COLO668 (cell line): ENCODE measurements around the gene RASD1.

Source experiments
- DNase-seq: peaks from one replicate; lab custom pipeline; 2025; ENCODE audit not compliant: unreplicated experiment; lab: John Stamatoyannopoulos, UW

RASD1 gene, protein sequence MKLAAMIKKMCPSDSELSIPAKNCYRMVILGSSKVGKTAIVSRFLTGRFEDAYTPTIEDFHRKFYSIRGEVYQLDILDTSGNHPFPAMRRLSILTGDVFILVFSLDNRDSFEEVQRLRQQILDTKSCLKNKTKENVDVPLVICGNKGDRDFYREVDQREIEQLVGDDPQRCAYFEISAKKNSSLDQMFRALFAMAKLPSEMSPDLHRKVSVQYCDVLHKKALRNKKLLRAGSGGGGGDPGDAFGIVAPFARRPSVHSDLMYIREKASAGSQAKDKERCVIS

DNA sequence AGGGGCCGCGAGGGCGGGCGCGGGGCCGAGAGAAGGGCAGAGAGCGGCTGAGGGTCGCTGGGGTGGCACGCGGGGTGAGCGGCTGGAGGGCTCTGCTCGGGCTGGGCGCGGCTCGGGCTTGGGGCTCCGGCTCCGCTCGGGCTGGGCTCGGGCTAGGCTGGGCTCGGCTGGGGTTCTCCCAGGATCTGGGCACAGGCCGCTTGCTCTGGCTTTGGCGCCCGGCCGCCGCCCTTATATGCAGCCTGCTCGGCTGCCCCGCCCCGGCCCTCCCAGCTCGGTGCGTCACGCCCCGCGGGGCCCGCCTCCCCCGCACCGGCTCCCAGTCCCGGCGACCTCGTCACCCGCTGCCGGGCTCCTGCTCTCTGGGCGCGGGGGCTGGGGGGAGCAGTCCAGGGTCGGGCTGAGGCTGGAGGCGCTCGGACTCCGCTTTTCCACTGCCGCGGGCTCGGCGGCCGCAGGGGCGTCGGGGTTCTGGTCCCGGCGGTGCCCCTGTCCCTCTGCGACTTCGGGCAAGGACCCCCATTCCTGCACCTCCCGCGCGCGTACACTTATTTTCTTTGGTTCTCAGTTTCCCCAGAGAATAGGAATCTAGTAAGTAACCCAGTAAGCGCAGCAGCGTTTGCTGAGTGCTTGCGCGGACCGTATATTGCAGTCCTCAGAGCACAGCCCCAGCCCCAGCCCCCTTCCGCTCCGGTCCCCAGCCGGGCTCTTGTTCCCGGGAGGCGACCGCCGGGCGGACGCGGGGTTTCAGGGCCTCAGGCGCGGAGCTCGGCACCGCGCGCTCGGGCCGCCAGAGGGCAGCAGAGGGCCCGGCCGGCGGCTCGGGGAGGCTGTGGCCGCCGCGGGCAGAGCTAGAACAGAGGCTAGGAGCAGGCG, at the start of gene RASD1:
Gene RASD1 (minus strand): TSS at position 207 of the 876 bp plus-strand sequence. CDS start 214 bp downstream, outside the sequence.
- peak; percentile 88 for DNase-seq

DNA sequence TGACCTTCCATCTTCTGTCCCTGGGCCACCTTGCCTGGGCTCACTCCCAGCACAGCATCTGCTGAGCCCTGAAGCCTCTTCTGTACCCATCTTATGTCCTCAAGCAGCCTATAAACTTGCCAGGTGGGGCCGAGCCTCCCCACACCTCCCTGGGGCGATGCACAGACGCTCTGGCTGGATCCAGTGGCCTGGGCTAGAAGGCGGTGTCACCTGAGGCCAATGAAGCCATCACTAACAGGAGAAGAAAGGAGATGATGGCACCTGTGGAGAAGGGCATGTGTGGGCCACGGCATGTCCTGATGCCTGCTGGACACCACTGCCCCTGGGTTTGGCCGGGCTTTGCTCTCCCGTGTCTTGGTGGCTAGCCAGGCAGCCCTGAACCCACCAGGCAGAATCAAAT, 49.8 kb upstream of the RASD1 start:
- DNase-seq: no peak

DNA sequence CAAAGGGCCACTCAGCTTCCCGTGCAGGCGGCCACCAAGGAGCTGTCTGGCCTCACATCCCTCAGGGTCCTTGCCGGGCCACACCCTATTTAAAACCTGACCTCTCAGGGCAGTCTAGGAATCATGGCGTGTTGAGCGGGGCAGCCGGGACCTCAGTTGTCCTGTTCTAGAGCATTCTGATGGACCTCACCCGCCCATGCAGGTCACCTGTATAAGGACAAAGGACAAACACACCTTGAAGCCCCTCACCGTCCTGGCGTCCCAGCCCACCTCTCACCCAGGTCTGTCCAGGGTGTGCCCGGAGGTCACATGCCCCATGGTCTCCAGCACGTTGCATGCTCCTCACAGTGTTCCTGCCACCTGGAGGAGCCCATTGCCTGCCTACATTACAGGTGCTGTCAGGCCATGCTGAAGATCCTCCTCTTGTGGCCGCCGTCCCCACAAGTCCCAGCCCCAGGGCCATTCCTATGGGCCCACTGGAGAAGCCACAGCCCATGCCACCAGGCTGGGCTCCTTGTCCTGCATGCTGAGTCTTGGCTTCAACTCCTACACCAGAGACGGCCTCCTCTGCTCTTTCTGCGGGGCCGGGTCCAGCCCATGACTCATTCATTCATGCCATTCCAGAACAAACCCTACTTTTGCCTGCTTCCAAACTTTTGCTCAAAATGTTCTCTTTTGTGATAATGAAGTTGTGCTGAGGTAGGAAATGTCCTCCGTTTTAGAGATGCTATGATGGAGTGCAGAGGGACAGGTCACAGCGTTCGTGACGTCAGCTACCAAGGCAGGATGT, 49.0 kb upstream of the RASD1 start:
- no peak for DNase-seq

DNA sequence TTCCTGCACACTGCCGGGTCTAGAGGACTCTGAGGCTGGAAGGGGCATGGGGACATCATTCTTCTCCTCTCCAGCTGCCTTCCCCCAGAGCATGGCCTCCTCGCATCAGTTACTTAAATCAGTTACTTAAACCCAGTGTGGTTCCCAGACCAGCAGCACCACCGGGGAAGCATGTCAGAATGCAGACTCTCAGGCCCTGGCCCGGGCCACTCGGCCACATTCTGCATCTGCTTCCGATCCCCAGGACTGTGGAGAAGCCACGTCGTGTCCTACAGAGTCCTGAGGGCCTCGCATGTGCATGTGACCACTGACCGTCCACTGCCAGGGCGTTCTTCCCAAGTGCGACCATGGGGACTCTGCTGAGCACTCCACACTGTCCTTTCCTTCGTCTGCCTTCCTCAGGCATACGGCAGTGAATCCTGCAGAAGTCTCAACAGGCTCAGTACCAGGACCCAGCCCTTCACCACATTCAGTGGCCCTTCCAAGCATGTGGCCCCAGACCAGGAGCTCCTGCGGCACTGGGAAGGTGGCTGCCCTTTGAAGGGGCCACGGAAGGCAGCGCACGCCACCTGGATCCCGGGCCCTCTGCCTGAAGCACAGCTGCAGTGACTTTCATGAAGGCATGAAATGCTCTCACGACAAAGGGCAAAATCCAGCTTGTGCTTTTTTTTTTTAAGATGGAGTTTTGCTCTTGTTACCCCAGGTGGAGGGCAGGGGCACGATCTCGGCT, 46.9 kb upstream of the RASD1 start:
- DNase-seq: no peak

DNA sequence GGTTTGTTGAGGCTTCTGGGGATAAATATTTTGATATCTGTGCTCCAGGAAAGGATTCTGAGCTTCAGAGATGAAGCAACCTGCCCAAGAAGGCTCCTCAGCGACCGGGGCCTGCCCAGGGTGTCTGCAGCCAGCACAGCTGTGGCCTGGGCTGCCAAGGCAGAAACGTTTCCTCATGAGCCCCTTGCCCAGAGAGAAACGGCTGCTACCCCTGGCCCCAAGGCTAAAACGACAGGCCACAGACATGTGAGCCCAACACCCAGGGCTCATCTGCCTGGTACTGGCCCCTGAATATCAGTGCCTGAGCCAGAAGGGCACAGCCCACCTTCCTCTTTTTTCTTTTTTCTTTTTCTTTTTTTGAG, 45.4 kb upstream of the RASD1 start:
- DNase-seq: no peak

DNA sequence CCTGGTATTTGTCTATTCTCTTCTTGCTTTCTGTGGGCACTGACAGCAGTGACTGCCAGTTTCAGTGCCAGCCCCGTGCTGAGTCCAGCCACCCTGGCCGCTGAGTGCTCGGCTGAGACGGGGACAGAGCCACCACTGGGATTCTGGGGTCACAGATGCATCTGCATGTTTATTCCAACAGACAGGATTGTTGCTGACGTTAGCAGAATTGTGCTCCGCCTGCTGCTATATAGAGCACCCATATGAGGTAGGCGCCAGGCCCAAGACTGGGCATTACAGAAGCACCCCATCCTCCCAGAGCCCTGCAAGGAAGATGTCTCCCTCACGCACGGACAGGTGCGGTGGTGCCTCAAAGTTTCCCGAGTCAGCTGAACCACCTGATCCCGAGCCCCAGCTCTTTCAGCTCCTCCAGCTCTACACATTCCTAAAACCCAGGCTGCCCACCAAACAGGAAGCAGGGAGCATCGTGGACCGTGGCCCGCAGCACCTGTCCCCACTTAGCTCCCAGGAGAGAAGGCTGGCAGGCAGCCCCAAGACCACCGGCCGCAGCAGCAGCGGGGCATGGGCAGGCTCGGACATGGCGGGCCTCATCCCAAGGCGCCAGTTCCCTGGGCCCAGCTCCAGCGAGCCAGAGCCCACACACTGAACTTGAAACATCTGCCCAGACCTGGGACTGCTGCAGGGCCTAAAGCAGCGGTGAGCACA, 44.9 kb upstream of the RASD1 start:
- peak; percentile 17 for DNase-seq

DNA sequence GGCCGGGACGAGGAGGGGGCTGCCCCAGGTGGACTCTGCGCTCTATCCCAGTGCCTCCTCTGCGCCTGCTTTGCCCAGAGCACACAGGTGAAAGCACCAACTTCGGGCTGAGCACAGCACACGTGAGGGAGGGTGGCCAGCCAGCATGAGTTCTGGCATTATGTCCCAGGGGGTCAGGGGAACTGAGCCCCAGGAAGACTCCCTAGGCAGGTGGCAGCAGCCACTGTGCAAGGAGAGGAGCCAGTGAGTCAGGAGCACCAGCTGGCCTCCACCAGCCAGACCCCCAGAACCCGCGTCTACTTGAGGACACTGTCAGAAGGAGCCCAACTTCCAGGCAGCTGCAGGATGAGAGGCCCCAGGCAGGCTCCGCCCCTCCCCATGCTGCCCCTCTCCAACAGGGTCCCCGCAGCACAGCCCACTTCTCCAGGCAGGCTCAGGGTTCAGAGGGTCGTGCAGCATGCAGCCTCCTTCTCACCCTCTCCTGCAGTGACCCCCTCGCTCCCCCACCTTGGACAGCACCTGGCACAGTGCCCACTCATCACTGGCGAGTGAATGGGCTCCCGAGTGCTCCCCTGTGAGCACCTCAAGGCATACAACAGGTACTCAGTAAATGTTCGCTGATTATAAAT, 44.2 kb upstream of the RASD1 start:
- peak; percentile 20 for DNase-seq

DNA sequence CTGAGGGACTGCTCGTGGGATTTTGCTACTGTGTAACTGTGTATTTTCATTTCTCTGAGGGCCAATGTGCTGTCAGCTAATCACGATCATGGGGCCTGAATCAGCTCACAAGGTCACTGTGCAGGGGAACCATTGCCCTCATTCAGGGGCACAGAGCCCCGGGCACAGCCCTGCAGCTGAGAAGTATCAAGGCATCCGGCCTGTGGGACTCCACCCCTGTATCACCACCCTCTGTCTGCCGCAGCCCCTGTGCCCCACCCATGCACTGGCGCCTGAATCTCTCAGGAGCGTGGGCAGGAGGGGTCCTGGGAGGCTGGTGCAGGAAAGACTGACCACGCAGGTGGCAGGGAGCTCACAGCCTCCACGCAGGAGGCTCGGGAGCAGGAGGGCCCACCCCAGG, 43.4 kb upstream of the RASD1 start:
- peak; percentile 25 for DNase-seq

DNA sequence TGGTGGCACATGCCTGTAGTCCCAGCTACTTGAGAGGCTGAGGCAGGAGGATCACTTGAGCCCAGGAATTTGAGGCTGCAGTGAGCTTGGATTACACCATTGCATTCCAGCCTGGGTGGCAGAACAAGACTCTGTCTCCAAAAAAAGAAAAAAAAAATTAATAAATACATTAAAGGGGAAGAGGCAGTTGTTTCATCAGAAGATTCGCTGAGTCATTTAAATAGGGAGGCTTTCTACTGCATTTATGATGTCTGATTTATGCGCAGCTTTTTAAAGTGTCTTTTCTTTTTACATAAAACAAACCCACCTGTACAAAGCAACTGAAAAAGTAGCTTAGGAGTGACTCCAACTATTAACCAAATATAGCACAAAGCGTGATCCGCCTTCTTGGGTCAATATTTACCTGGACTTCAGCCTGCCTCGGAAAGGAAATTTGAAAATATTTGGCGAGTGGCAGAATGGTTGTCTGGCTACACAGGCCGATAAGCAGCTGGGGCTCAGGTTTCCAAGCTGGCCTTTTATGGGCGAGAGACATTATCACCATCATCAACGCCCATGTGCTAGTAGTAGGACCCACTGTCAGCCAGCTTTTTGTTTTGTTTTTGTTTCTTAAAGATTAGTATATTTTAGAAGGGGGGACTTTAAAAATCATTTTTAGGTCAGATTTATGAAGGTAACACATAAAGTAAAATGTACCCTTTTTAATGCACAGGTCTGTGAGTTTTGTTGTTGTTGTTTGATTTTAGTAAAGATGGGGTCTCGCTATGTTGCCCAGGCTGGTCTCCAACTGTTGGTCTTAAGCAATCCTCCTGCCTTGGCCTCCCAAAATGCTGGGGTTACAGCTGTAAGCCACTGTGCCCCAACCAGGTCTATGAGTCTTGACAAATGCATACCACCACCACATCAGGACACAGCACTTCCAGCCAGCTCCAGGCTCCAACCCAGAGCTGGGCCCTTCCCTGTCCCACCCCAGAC, 42.5 kb upstream of the RASD1 start:
- DNase-seq: peak; percentile 80

DNA sequence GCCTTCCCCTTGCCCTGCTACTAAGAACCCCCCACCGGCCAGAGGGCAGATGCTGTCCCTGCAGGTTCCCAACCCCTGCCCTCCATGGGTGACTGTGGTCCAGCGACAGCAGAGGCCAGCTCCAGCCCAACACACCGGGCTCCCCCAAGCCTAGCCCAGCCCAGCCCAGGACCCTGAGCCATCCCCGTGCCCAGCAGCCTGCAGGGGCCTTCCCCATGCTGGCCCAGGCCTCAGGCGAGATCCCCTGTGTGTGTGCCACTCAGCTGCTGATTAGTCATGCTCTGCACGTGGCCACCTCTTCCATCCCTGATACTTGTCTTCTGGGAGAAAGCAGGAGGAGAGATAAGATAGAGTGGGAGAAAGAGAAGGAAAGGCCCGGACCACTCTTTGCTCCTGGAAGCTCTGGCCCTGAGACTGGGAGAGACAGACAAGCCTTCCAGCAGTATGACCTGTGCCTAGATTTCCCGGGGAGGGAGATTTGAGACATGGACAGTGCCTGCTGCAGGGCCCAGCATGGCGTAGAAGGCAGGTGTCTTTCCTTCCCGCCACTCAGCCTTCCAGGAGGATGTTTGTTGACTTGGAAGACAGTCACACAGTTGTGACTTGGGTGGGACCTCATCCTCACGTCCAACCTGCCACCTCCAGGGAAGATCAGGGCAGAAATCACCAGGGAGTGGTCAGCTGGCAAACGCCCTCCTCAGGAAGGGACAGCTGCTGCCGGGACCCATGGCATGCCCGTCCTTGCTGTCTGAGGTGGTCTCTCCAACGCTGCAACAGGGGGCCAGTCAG, 41.3 kb upstream of the RASD1 start:
- DNase-seq: peak; percentile 24

DNA sequence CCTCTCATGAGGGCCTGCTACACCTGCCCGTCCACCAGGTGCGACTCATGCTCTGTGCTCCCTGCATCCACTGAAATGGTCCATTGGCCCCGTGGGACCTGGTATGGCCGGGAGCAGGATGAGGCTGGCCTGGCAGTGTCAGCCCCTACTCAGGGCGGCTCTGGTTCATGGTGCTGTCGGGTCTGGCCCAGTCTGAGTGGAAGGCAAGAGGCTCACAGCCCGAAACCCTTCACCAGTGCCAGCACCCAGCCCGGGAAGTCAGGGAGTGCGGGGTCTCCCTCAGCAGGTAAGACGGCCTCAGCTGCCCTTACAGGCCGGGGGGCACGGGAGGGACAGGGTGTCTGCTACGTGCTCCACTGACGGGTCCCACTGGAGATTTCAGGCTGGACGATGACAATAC, 40.5 kb upstream of the RASD1 start:
- DNase-seq: peak; percentile 41

DNA sequence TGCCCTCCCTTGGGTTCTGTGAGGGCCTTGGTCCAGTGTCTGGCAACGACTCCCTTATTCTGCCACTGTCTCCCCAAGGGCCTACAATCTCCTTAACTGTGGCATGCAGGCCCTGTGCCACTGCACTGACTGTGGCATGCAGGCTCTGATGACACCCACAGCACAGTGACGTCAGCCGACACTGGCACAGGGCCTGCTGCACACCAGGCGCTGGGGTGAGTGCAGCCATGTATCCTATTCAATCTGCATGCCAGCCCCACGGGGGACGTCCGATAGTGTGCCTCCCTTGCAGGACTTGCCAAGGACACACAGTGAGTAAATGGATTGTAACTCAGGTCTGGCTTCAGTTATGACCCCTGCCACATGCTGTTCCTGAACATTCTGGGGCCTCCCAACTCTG, 39.8 kb upstream of the RASD1 start:
- no peak for DNase-seq

DNA sequence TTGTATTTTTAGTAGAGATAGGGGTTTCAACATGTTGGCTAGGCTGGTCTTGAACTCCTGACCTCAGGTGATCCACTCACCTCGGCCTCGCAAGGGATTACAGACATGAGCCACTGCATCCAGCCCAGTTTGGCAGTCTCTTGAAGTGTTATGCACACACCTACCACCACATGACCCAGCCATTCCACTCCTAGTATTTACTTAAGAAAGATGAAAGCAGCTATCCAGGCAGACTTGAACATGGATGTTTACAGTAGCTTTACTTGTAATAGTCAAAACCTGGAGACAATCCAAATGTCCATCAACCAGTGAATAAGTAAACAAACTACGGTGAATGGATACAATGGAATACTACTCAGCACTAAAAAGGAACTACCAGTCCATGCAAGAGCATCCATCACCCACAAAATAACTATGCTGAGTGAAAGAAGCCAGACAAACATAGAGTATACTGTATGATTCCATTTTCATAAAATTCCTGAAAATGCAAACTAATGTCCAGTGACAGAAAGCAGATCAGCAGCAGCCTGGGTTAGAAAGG, 37.8 kb upstream of the RASD1 start:
- DNase-seq: peak; percentile 40

DNA sequence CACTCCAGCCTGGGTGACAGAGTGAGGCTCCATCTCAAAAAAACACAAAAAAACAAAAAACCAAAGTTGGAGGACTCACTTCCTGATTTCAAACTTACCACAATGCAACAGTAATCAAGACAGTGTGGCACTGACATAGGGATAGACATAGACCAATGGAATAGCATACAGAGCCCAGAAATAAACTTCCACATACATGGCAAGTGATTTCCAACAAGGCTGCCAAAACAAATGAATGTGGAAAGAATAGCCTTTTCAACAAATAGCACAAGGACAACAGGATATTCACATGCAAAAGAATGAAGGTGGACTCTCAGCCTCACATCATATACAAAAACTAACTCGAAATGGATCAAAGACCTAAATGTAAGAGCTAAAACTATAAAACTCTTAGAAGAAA, 36.8 kb upstream of the RASD1 start:
- DNase-seq: no peak

DNA sequence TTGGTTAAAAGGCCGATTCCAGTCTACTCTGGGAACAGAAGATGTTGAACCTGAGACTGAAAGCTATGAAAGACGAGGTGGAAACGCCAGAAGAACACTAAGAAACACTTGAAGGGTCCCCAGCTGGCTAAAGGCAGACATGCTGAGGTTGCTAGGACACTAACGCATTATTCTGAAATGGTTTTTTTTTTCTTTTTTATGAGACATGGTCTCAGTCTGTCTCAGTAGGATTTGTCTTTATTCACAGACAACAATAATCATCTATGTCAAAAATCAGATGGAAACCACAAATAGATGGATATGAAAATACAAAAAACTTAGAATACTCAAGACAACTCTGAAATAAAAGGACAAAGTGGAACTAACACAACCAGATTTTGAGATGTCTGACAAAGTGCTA, 35.0 kb upstream of the RASD1 start:
- no peak for DNase-seq

DNA sequence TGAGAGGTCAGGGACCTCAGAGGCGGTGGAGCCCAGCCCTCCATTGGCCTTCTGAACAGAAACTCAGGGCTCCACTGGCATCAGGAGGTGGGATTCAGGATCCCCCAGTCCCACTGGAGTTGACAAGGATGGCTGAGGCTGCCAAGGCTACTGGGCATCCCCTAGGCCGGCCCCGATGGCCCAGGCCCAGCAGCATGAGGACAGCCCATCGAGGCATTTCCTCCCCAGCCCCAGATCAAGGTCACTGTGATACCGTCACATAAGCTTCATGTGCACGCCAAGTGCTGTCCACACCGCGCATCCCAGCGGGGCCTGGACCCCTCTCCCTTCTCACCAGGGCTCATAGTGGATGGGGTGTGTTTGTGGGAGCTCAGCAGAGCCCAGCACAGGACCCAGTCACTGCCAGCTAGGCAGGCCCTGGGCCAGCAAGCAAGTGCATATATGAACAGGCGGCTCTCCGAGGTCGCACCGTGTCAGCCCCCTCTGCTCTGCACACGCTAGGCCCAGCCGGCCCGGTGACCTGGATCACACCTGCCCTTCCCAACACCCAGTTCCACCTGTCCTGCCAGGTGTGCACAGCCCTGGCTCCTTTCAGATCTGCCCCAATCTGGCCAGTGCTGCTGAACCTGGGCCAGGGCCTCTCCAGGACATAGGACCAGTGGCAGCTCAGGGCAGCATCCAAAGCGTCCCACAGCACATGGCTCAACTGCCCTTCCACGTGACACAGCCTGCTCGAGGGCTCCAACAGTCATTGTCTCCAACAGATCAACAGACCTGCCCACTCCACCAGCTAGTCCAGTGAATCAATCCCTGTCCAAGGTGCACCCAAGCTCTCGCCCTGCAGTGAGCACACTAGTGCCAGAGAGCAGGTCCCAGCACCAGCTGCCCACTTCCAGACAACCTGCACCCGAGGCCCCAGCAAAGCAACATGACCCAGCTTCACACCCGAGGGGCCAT, 32.8 kb upstream of the RASD1 start:
- DNase-seq: peak; percentile 57
